GM08714 (cell line): ENCODE measurements around the gene TTC33.
"Not testable (repeated sequence)": the region's sequence is repeated elsewhere in the genome, so short reads cannot be mapped to it uniquely, and the experiment has no call there.

Source experiments
- H3K4me3 ChIP-seq: fragments of 200-500 bp; sonication (Bioruptor generic); 2 replicates; pipeline ENCODE4 v1.5.1; 2014; ENCODE audit warnings: mild to moderate bottlenecking, low read length, inconsistent platforms
- ZNF274 ChIP-seq: IDR thresholded peaks from 2 replicates; pipeline ENCODE4 v1.6.1; 2012; ENCODE audit warnings: mild to moderate bottlenecking, low read depth, low read length

The TTC33 gene

DNA sequence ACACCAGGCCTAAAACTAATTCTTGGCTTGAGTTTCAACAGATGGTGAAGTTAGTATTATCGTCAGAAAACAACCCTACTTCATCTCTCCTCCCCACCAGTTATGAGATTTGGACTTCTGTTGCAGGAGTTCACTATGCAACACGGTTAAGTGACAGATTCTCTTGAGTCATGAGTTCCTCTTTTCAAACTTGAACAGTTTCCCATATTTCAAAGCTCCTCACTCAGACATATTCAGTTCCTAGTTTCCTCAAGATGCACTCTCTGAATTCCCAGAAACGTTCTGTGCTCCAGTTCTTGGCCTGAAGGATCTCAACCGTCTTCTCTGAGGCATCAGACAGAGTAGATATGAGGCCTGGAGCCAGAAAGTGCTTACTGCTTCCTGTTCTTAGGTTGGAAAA lies 83.3 kb downstream of the TTC33 start:
- TF ChIP-seq ZNF274 = no peak
- no peak overlapping the region for H3K4me3 ChIP-seq

DNA sequence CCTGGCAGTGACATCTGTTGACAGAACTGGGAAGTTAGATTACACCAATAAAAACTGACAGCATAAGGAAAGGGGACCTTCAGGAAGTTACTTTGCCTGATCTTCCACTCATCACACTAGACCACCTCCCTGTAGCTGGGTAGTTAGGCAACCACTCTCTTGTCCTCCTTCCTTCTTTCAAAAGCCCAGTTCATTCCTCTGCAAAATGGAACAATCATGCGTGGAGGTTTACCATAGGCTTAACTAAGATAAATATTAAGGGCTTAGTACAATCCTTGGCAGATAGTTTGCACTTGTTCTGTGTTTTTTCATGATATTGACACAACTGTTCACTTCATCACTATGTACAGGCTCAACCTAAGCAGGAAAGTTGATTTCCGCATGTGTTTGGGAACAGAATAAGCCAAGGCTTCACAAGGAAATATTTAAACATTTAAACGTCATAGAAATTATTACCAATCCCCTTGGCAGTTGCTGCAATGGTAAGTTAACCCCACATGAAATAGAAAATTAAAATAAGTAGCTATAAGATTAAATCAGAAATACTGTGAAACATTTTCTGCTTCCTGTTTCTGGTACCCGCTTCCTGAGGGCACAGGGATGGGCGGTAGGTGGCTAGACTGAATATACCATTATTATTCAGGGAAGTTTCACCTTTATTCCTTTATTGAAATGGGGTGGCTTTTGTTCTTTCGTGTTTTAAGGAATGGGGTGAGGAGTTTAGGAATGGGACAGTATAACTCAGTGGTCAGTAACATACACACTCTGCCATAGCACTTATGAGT lies 86.0 kb downstream of the TTC33 start:
- no peak overlapping the region for H3K4me3 ChIP-seq
- no peak for TF ChIP-seq ZNF274

DNA sequence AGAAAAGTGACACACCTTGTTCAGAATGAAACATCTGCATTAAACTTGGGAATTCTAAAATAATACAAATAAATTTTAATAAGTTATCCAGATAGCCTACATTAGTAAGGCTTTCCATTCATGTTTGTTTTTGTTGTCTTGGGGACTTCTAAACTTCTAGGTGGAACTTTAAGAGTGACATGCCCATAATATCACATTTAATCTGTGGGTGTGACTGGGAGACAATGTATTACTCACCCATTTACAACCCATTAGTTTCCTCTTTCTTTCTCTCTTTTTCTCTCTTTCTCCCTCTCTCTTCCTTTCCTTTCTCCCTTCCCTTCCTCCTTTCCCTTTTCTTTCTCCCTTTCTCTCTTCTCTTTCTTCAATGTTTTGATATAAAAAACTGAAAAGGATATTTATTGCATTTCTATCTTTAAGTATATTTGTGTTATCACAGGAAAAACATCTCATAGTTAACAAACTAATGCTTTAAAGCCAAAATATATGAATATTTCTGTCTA lies 88.5 kb downstream of the TTC33 start:
- no peak overlapping the region for H3K4me3 ChIP-seq
- TF ChIP-seq ZNF274 = no peak

DNA sequence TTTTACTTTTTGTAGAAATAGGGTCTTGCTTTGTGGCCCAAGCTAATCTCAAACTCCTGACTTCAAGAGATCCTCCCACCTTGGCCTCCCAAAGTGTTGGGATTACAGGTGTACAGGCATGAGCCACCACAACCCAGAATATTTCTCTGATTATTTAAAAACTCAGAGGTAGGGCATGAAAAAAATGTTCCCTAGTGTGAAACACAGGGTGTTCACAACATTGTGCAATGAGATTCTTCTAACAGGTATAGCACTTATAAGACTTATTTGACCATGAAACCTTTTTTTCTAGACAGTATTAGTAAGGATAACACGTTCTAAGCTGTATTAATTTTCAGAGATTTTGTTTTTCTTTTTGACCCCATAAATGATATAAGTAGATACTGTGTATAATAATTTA lies 89.1 kb downstream of the TTC33 start:
- TF ChIP-seq ZNF274 = no peak
- H3K4me3 ChIP-seq = no peak overlapping the region

DNA sequence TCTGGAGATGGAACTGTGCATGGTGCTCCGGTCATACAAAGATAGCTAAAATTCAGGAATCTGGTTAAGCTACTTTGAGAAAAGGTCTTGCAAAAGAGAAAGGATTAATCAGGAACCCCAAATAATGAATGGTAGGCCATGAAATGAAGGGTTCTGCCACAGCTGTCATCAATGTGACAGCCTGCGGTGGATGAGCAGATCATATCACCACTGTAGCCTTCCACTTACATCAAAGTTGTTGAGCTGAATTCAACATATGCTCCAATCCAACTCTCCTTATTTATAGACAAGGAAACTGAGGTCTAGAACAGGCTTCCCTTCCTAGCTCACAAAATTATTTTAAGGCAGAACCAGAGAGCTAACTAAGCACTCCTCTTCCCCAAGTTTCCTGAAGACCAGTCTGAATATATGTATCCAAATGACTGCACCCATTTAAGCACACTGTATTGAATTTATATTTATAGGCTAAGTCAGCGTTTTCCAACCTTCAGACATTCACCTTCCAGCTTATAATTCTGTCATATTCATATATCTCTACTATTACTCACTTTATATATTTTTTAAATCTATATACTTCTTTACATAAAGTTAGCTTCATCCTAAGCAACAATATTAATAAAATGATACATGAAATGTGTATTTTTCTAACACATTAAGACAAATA lies 90.0 kb downstream of the TTC33 start:
- no peak for TF ChIP-seq ZNF274
- no peak overlapping the region; the same call in 1 of the 2 replicates for H3K4me3 ChIP-seq

DNA sequence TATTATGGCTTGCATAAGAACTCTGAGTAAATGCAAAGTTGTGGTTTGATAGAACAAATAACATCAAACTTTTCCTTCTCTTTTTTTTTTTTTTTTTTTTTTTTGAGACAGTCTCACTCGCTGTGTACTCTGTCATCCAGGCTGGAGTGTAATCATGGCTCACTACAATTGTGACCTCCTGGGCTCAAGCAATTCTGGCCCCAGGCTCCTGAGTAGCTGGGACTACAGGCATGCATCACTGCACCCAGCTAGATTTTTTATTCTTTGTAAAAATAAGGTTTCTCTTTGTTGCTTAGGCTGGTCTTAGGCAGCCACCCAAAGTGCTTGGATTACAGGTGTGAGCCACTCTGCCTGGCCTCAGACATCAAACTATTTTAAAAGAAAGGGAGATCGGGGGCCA lies 95.0 kb downstream of the TTC33 start:
- H3K4me3 ChIP-seq = no peak overlapping the region
- no peak for TF ChIP-seq ZNF274

DNA sequence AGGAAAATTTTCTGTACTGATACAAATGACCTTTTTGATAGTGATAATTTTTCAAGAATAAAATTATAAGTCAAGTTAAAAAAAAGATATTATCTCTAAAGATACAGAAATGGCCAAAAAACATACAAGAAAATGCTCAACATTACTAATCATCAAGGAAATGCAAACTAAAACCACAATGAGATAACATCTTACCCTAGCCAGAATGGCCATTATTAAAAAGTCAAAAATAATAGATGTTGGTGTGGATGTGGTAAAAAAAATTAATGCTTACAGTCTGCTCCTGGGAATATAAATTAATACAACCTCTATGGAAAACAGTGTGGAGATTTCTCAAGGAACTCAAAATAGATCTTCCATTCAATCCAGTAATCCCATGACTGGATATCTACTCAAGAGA lies 99.0 kb downstream of the TTC33 start:
- H3K4me3 ChIP-seq = no peak overlapping the region
- TF ChIP-seq ZNF274 = no peak

DNA sequence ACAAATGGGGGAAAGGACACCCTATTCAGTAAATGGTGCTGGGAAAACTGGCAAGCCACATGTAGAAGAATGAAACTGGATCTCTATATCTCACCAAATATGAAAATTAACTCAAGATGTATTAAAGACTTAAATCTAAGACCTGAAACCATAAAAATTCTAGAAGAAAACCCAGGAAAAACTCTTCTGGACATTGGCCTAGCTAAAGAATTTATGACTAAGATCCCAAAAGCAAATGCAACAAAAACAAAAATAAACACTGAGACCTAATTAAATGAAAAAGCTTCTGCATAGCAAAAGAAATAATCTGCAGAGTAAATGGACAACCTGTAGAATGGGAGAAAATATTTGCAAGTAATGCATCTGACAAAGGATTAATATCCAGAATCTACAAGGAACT lies 99.7 kb downstream of the TTC33 start:
- not testable (repeated sequence) for H3K4me3 ChIP-seq

DNA sequence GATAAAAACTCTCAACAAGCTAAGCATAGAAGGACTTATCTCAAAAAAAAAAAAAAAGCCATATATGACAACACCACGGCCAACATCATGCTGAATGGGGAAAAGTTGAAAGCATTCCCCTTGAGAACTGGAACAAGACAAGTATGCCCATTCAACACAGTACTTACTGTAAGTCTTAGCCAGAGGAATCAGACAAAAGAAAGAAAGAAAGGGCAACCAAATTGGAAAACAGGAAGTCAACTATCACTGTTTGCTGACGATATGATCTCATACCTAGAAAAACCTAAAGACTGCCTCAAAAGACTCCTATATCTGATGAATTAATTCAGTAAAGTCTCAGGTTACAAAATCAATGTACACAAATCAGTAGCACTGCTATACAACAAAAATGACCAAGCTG lies 100.6 kb downstream of the TTC33 start:
- TF ChIP-seq ZNF274 = no peak

DNA sequence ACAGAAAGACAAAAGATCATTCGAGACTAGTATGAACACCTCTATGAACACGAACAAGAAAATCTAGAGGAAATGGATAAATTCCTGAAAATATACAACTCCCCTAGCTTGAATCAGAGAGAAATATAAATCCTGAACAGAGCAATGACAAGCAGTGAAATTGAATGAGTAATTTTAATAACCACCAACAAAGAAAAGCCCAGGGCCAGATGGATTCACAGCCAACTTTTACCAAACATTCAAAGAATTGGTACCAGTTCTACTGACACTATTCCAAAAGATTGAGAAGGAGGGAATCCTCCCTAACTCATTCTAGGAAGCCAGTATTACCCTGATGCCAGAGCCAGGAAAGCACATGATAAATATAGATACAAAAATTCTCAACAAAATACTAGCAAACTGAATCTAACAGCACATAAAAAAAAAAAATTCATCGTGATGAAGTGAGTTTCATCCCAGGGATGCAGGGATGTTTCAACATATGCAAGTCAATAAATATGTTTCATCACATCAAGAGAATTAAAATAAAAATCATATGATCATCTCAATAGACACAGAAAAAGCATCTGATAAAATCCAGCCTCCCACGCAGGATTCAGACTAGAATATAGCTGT lies 101.3 kb downstream of the TTC33 start:
- no peak overlapping the region for H3K4me3 ChIP-seq
- TF ChIP-seq ZNF274 = no peak

More for the DNA sequence above, 100.6 kb downstream of the TTC33 start:
- H3K4me3 ChIP-seq = no peak overlapping the region

DNA sequence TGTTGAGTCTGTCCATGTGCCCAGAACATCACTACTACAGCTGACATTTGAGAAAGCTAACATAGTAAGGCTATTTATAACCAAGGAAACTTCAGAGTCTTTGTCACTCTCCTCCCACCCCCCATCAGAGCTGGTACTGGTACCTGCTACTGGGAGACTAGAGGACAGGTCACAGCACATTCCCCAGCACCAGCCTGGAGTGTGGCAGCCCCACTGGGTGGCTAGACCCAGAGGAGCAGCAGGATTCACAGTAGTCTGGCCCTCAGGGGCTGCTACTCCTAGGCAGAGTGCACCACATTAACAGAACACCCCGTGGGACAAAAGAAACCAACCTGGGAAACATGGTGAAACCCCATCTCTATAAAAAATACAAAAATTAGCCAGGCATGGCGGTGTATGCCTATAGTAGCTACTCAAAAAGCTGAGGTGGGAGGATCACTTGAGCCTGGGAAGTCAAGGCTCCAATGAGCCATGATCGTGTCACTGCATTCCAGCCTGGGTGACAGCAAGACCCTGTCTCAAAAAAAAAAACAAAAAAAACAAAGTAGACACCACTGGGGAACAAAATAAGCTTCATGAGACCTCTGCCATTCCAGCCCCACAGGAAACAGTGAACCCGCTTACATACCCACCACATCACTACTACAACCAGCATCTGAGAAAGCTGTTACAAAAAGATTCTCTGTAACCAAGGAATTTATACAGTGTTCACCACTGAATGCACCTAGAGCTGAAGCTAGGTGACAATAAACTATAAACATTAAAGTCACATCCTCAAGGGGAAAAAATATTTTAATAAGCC lies 102.3 kb downstream of the TTC33 start:
- TF ChIP-seq ZNF274 = no peak
- no peak overlapping the region for H3K4me3 ChIP-seq

DNA sequence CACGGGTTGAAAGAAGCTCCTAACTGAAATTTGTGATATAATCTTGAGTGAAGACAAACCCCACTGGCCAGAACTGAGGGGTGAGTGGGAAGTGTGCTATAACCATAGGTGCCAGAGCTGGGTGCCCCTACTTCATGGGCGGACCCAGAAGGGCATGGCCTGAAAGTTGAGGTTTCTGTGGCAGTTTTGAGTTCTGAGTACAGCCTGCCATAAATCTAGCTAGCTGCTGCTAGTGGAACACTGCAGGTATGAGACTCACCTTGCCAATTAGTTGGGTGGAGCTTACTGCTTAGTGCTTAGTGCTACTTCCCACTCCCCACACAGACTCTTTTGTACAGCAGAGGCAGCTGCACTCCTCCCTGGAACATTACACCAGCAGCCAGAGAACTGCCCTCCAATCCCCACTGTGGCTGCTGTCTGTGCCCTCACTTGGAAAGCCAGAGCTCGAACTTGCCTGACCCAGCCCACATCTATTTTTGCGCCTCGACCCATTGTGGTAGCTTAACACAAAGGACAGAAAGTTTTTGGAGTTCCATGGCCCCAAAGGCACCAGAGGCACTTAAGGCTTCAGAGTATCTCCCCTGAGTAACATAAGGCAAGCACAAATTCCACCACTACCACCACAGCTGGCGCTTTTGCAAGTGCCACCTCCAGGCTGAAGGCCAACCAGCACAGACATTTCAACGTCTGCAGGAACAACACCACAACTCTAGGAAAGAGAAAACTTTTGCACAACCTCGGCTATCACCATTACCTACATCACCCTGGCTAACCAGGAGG lies 103.1 kb downstream of the TTC33 start:
- no peak for TF ChIP-seq ZNF274

DNA sequence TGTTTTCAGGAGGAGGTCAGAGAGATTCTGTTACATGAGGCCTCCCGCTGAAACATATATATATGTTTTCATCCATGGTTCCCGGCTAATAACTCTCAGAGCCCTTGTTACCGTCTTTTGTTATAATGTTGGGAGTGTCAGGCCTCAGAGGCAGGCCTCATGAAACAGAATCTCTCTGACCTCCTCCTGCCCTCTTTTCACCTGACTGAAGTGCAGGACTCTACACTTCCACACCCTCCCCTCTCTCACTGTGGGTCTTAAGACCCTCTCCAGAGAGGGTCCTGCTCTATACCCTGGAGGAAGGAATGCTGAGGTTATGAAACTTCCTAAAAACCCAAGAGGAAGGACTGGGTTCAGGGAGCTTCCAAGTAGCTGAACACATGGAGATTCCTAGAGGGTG lies 104.6 kb downstream of the TTC33 start:
- no peak for TF ChIP-seq ZNF274
- H3K4me3 ChIP-seq = no peak overlapping the region

More for the DNA sequence above, 103.1 kb downstream of the TTC33 start:
- no peak overlapping the region for H3K4me3 ChIP-seq

DNA sequence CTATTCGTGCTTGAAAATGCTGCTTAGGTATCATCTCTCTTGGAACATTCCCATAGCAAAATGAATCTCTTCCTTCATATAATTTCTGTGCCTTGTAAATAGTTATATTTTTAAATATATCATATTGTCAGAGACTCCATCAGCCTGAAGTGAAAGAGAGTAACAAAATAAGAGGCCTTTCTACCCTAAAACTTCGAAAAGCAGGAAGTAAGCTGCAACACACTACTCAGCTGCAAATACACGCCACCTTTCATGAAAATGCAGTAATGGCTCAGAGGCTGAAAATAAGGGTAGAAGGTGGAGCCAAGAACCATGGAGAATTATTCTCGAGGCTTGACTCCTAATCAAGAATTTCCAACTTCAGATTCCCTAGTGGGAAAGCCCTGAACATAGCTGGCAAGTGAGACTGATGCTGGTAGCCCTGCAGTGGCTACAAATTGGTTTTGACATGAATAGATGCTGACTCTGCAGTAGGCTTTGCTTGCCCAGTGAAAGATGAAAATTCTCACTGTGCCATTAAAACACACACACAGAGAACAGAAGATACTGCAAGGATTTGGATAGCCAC lies 106.2 kb downstream of the TTC33 start:
- TF ChIP-seq ZNF274 = no peak
- no peak overlapping the region for H3K4me3 ChIP-seq
